CD4-positive, alpha-beta T cell treated with Interleukin-6 at 100 ng/mL for 8 hours (primary cell): ENCODE results near the gene KRT6A.

ENCODE experiments used
- DNase-seq: peaks from one replicate; pipeline ENCODE4 v3.0.0-alpha.2; 2020; ENCODE audit warnings: mixed read lengths, low spot score

KRT6A gene

GRCh38 chr12:52493172-52493571 lies at the start of gene KRT6A:
Gene KRT6A, minus strand, starts transcription at chr12:52493257. Its CDS starts 69 bp downstream, at chr12:52493188.
- no peak for DNase-seq

- no peak for DNase-seq
These were observed 49.1 kb upstream of the KRT6A start for GRCh38 chr12:52542157-52542556.

GRCh38 chr12:52541709-52542108 lies 48.7 kb upstream of the KRT6A start:
- DNase-seq = no peak

GRCh38 chr12:52540531-52540930 lies 47.5 kb upstream of the KRT6A start:
- no peak for DNase-seq

- no peak for DNase-seq
These were observed 46.7 kb upstream of the KRT6A start for GRCh38 chr12:52539821-52540173.

GRCh38 chr12:52539083-52539820 lies 46.2 kb upstream of the KRT6A start:
- DNase-seq = no peak

- DNase-seq = no peak
These were observed 44.0 kb upstream of the KRT6A start for GRCh38 chr12:52537101-52537500.

GRCh38 chr12:52535574-52535973 lies 42.5 kb upstream of the KRT6A start:
- DNase-seq = no peak

GRCh38 chr12:52534482-52534881 lies 41.4 kb upstream of the KRT6A start:
- DNase-seq = no peak

- DNase-seq = no peak
These were observed 40.8 kb upstream of the KRT6A start for GRCh38 chr12:52533686-52534470.

- DNase-seq = no peak
These were observed 39.6 kb upstream of the KRT6A start for GRCh38 chr12:52532636-52533035.

GRCh38 chr12:52531566-52532300 lies 38.7 kb upstream of the KRT6A start:
- DNase-seq = no peak

GRCh38 chr12:52530905-52531304 lies 37.8 kb upstream of the KRT6A start:
- DNase-seq = no peak

- DNase-seq = no peak
These were observed 37.3 kb upstream of the KRT6A start for GRCh38 chr12:52530366-52530765.

- DNase-seq = no peak
These were observed 36.8 kb upstream of the KRT6A start for GRCh38 chr12:52529846-52530245.

GRCh38 chr12:52529417-52529816 lies 36.4 kb upstream of the KRT6A start:
- no peak for DNase-seq

- no peak for DNase-seq
These were observed 35.6 kb upstream of the KRT6A start for GRCh38 chr12:52528641-52529143.

- no peak for DNase-seq
These were observed 34.2 kb upstream of the KRT6A start for GRCh38 chr12:52527121-52527800.

GRCh38 chr12:52526511-52526951 lies 33.5 kb upstream of the KRT6A start:
- DNase-seq = no peak

- DNase-seq = no peak
These were observed 32.8 kb upstream of the KRT6A start for GRCh38 chr12:52525661-52526499.
